ENCODE results near the gene CACNA2D1.

DNA sequence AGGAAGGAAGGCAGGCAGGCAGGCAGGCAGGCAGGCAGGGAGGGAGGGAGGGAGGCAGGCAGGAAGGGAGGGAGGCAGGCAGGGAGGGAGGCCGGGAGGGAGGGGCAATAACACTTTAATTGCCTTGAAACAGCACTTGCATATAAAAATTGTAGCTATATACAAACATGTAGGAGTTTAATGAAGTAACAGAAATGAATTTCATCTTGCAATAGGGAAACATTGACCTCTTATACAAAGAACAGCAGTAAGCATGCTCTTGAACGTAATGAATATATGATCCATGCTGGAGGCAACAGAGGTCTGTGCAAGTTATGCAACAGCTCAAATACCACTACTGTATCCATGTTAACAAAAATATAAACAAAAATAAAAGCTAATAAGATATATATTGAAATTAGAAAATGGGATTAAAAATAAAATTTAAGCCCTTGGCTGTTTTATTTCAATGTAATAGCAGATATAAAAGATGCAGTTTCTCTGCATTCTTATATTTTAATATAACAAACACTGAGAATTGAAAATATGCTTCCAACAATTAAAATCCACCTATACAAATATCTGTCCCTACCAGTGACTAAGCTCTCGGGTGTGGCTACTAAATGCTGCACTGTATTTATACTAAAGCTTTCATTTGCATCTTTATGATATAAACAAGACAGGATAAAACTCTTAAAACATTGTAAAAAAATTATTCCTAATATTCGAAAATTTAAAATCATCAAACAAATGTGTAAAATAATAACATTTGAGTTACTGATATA lies 50.3 kb downstream of the CACNA2D1 start:
- TF ChIP-seq EP300 (IDR thresholded peaks at IDR 0.05) (no peak), POLR2AphosphoS5 (IDR thresholded peaks at IDR 0.05) (no peak)
